SK-N-SH (cell line): ENCODE data around the gene ERICH6. TPM values are rescaled to one million over a fixed set of nuclear protein-coding genes. Genes with fewer than 3 reads are reported as not detected.

ENCODE experiments used
- CTCF ChIA-PET: fragments of 300-600, 350-600 bp; formaldehyde crosslinking; extraction: SDS; loops from one replicate; lab custom pipeline; 2021; lab: Yijun Ruan, JAX
- POLR2A ChIA-PET: fragments of 350-600 bp; sonication (Branson Sonifier 250); formaldehyde crosslinking; extraction: SDS; loops from one replicate; lab custom pipeline; 2020; ENCODE audit warnings: antibody characterized with exemption, inconsistent platforms; lab: Yijun Ruan, JAX
- DNase-seq: peaks from one replicate; pipeline ENCODE4 v3.0.0; 2012
- H2AFZ ChIP-seq: fragments of 200-600 bp; sonication (generic); 2 replicates; pipeline ENCODE4 v1.8.1; 2016; ENCODE audit warnings: antibody characterized with exemption, mild to moderate bottlenecking, low read depth
- H3F3A ChIP-seq: fragments of 200-600 bp; sonication (generic); replicated peaks from 2 replicates; pipeline ENCODE3; 2016; ENCODE audit warnings: antibody characterized with exemption, mild to moderate bottlenecking; ENCODE audit not compliant: insufficient read depth
- H3K27ac ChIP-seq, 2 experiments: fragments of 200-500 bp in 1 of 2; fragments of 200-600 bp in 1 of 2; sonication (Bioruptor generic) in 1 of 2; sonication (generic), shearing (Covaris generic) in 1 of 2; 2 replicates each; pipeline versions ENCODE4 v1.5.1 to v1.6.1; 2014 to 2016; ENCODE audit warnings: low read depth in 2 of 2, inconsistent platforms in 1 of 2, low read length in 1 of 2, mild to moderate bottlenecking in 1 of 2, mixed read lengths in 1 of 2
- H3K27me3 ChIP-seq: fragments of 200-600 bp; sonication (generic), shearing (Covaris generic); 2 replicates; pipeline ENCODE4 v1.6.1; 2016; ENCODE audit warnings: mixed run types; ENCODE audit not compliant: insufficient read depth
- H3K36me3 ChIP-seq, 2 experiments: fragments of 200-500 bp in 1 of 2; fragments of 200-600 bp in 1 of 2; sonication (Bioruptor generic) in 1 of 2; sonication (generic) in 1 of 2; replicated peaks in 1 of 2; 2 replicates each; pipeline versions ENCODE3 to v1.5.1; 2014 to 2016; ENCODE audit warnings: low read length in 1 of 2, mild to moderate bottlenecking in 1 of 2; ENCODE audit not compliant: insufficient read depth in 2 of 2, control insufficient read depth in 1 of 2
- H3K4me1 ChIP-seq, 2 experiments: fragments of 200-500 bp in 1 of 2; fragments of 200-600 bp in 1 of 2; sonication (Bioruptor generic) in 1 of 2; sonication (generic), shearing (Covaris generic) in 1 of 2; 2 replicates each; pipeline versions ENCODE4 v1.5.1 to v1.6.1; 2014 to 2016; ENCODE audit warnings: low read depth in 1 of 2, low read length in 1 of 2, mixed run types in 1 of 2; ENCODE audit not compliant: insufficient read depth in 2 of 2, control insufficient read depth in 1 of 2
- H3K4me2 ChIP-seq: fragments of 200-600 bp; sonication (generic), shearing (Covaris generic); 2 replicates; pipeline ENCODE4 v1.6.1; 2017; ENCODE audit warnings: mixed run types
- H3K4me3 ChIP-seq, 2 experiments: fragments of 200-500 bp in 1 of 2; fragments of 200-600 bp in 1 of 2; sonication (Bioruptor generic) in 1 of 2; sonication (generic), shearing (Covaris generic) in 1 of 2; 2 replicates each; pipeline versions ENCODE4 v1.5.1 to v1.8.1; 2014 to 2016; ENCODE audit warnings: low read depth in 2 of 2, inconsistent platforms in 1 of 2, low read length in 1 of 2, mild to moderate bottlenecking in 1 of 2, mixed read lengths in 1 of 2, moderate library complexity in 1 of 2
- H3K79me2 ChIP-seq: fragments of 200-600 bp; sonication (generic); 2 replicates; pipeline ENCODE4 v1.8.1; 2017; ENCODE audit warnings: mild to moderate bottlenecking; ENCODE audit not compliant: insufficient read depth
- H3K9ac ChIP-seq: fragments of 200-600 bp; sonication (generic); 2 replicates; pipeline ENCODE4 v1.6.1; 2017; ENCODE audit warnings: mixed run types
- H3K9me2 ChIP-seq: fragments of 200-600 bp; sonication (generic); 2 replicates; pipeline ENCODE4 v1.6.1; 2017; ENCODE audit warnings: mixed run types
- H3K9me3 ChIP-seq: fragments of 200-600 bp; sonication (generic); 2 replicates; pipeline ENCODE4 v1.6.1; 2017; ENCODE audit warnings: mixed run types, mild to moderate bottlenecking, moderate library complexity
- H4K20me1 ChIP-seq: fragments of 200-600 bp; sonication (generic); 2 replicates; pipeline ENCODE4 v1.6.1; 2017; ENCODE audit warnings: mild to moderate bottlenecking, mixed run types; ENCODE audit not compliant: insufficient read depth
- CHD2 ChIP-seq: fragments of 150-350 bp; IDR thresholded peaks from 2 replicates; pipeline ENCODE4 v1.6.1; 2018; ENCODE audit warnings: low read length; ENCODE audit not compliant: partially characterized antibody
- CTCF ChIP-seq: fragments of 200-600 bp; sonication (generic); IDR thresholded peaks from 2 replicates; pipeline ENCODE4 v1.6.1; 2017; ENCODE audit warnings: antibody characterized with exemption, mild to moderate bottlenecking, moderate library complexity
- ELF1 ChIP-seq: IDR thresholded peaks from 2 replicates; pipeline ENCODE4 v1.4.0; 2012
- FOSL2 ChIP-seq: IDR thresholded peaks from 2 replicates; pipeline ENCODE4 v1.4.0; 2012; ENCODE audit warnings: low read depth, mild to moderate bottlenecking, moderate library complexity, borderline replicate concordance
- IRF3 ChIP-seq: fragments of 150-350 bp; IDR thresholded peaks from 2 replicates; pipeline ENCODE4 v1.6.1; 2016; ENCODE audit warnings: mild to moderate bottlenecking, low read depth, low read length
- NRF1 ChIP-seq: IDR thresholded peaks from 2 replicates; pipeline ENCODE4 v1.6.1; 2012; ENCODE audit warnings: low read depth, mild to moderate bottlenecking, low read length
- POLR2AphosphoS5 ChIP-seq: IDR thresholded peaks from 2 replicates; pipeline ENCODE4 v1.6.1; 2012; ENCODE audit warnings: low read depth, low read length
- RAD21 ChIP-seq: IDR thresholded peaks from 2 replicates; pipeline ENCODE4 v1.6.1; 2012; ENCODE audit warnings: mild to moderate bottlenecking, low read length
- REST ChIP-seq: IDR thresholded peaks from 2 replicates; pipeline ENCODE4 v1.6.1; 2012; ENCODE audit warnings: mild to moderate bottlenecking, low read depth, low read length, moderate library complexity
- RXRA ChIP-seq: IDR thresholded peaks from 2 replicates; pipeline ENCODE4 v1.4.0; 2012; ENCODE audit warnings: low read depth, mild to moderate bottlenecking, borderline replicate concordance
- TAF1 ChIP-seq: IDR thresholded peaks from 2 replicates; pipeline ENCODE4 v1.6.1; 2012; ENCODE audit warnings: low read depth, mild to moderate bottlenecking, low read length, moderate library complexity, borderline replicate concordance
- TEAD4 ChIP-seq: IDR thresholded peaks from 2 replicates; pipeline ENCODE4 v1.4.0; 2012; ENCODE audit warnings: mild to moderate bottlenecking, borderline replicate concordance; ENCODE audit not compliant: insufficient read depth
- USF2 ChIP-seq: fragments of 150-350 bp; IDR thresholded peaks from 2 replicates; pipeline ENCODE4 v1.6.1; 2017; ENCODE audit warnings: antibody characterized with exemption, low read length, low read depth, borderline replicate concordance
- ZBTB33 ChIP-seq: IDR thresholded peaks from 2 replicates; pipeline ENCODE4 v1.4.0; 2012; ENCODE audit warnings: low read depth, borderline replicate concordance
- WGBS: methylation state at CpG from one replicate; pipeline ENCODE4 v1.1.6; 2017; ENCODE audit warnings: low lambda C conversion rate; 5-methylcytosine and 5-hydroxymethylcytosine counted together
- polyA plus RNA-seq, 3 experiments: library from polyadenylated mRNA; depleted of rRNA; stranded (reverse); fragments of >200 nt; gene quantifications; 2 replicates each; pipeline ENCODE4 v1.2.3, GENCODE V29; 2012

ERICH6 gene
- polyA plus RNA-seq, 1 of the 3 experiments (the other 2 are of a cell fraction): 0.08 TPM

- ChIA-PET CTCF (interaction anchor here (1.0 kb wide), 1 partner anchor 9 kb away, joined by 3 read pairs; no protein-coding TSS in a partner anchor), POLR2A (no interaction called here)
- H3F3A ChIP-seq: no peaks in the 10 kb centered on the region
- no peaks in the 10 kb centered on the region for H3K9me2 ChIP-seq
- H3K4me1 ChIP-seq: no peaks in the 10 kb centered on the region
- 48% methylated on average over 5 of the region's 5 CpGs for WGBS
- no peaks in the 10 kb centered on the region for H3K79me2 ChIP-seq
- no peak overlapping the region for H3K4me2 ChIP-seq
- H3K4me3 ChIP-seq: no peak overlapping the region
- H3K9ac ChIP-seq: no peak overlapping the region
- H3K9me3 ChIP-seq: peaks cover 9% of the 10 kb centered on the region; the same call in 1 of the 2 replicates
- H3K27ac ChIP-seq: no peak overlapping the region
- H3K27me3 ChIP-seq: no peaks in the 10 kb centered on the region
- H3K36me3 ChIP-seq: no peaks in the 10 kb centered on the region
- peak; percentile 12 for DNase-seq
- peak overlapping the region; percentile 26; the same call in 1 of the 2 replicates for H2AFZ ChIP-seq
- no peak for TF ChIP-seq NRF1
- TF ChIP-seq ZBTB33: no peak
- TF ChIP-seq, all 33 proteins: peak for 0
- H4K20me1 ChIP-seq: no peaks in the 10 kb centered on the region
Measured at GRCh38 chr3:150680562-150680961, 23.2 kb downstream of the ERICH6 start.

GRCh38 chr3:150675587-150675986, 28.1 kb downstream of the ERICH6 start:
- Histone ChIP-seq H2AFZ (no peak overlapping the region), H4K20me1 (no peaks in the 10 kb centered on the region), H3K9me2 (no peaks in the 10 kb centered on the region), H3K4me1 (no peaks in the 10 kb centered on the region), H3K9me3 (peaks cover 9% of the 10 kb centered on the region; the same call in 1 of the 2 replicates), H3K27me3 (no peaks in the 10 kb centered on the region; the same call in 1 of the 2 replicates), H3K36me3 (no peaks in the 10 kb centered on the region), H3F3A (no peaks in the 10 kb centered on the region), H3K4me2 (no peak overlapping the region), H3K4me3 (no peak overlapping the region), H3K79me2 (no peaks in the 10 kb centered on the region), H3K9ac (no peak overlapping the region), H3K27ac (no peak overlapping the region)
- DNase-seq: no peak
- ChIA-PET POLR2A (no interaction called here), CTCF (no interaction called here)
- TF ChIP-seq POLR2AphosphoS5: no peak
- TF ChIP-seq ZBTB33: no peak
- no peak for TF ChIP-seq RAD21
- TF ChIP-seq IRF3: no peak
- TF ChIP-seq REST: no peak
- no peak for TF ChIP-seq TEAD4
- no peak for TF ChIP-seq TAF1
- no peak for TF ChIP-seq FOSL2
- no peak for TF ChIP-seq CHD2
- no peak for TF ChIP-seq ELF1
- no peak for TF ChIP-seq RXRA
- TF ChIP-seq USF2: no peak
- TF ChIP-seq CTCF: no peak
